ENCODE results near the gene NUP50. TPM values are rescaled to one million over a fixed set of nuclear protein-coding genes. Genes with fewer than 3 reads are reported as not detected.

NUP50 gene
- total RNA-seq, 2 donors from 2014 or later, result 14.3 to 20.8 TPM

- Histone ChIP-seq H3K27ac (no peak overlapping the region), H3K4me3 (no peak overlapping the region), H3K27me3 (no peaks in the 10 kb centered on the region), H3K9me3 (no peaks in the 10 kb centered on the region), H3K4me1 (peaks cover 0 to 4% of the 10 kb centered on the region in 2 donors), H3K36me3 (peaks cover 34% of the 10 kb centered on the region)
- no peak for TF ChIP-seq CTCF (IDR thresholded peaks at IDR 0.05)
- DNase-seq (ENCODE audit: low spot score), result no peak
Observed at GRCh38 chr22:45196926-45197605, 33.3 kb downstream of the NUP50 start.

DNA sequence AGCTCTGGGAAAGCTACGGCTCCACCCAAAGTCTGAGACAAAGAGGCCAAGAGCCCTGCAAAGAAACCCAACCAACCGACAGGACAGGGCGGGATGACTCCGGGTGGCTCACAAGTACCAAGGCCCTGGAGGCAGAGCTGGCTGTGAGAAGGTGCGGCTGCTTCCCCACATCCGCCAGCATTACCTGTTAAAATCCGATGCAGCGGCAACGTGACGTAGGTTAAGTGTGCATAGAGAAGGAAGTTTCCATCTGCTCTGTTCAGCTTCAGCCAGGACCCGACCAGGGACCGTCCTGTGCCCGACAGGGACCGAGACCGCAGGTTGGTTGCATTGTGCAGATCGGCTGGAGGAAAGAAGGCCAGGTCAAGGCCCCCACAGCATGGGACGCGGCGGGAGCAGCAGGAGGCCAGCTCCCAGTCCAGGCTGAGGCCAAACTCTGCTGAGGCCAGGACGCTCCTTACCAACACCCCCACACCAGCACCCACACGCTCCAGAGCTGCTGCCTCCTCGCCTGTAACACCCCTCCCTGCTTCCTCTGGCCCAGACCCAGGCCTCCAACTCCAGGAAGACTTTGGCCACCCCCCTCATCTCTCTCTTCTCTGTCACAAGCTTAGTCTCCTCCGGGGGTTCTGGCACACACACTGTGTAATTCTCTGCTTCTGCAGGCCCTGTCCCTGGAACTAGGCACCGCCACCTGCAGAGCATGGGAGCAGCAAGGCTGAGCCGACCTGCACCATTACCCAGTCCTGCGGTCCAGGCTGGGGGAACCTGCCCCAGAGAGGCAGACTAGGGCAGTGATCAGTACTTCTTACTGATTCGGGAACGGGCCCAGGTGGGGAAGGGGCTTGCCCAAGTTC lies 34.1 kb downstream of the NUP50 start:
- no peaks in the 10 kb centered on the region for H3K27me3 ChIP-seq
- TF ChIP-seq CTCF (IDR thresholded peaks at IDR 0.05), result no peak
- no peak overlapping the region for H3K27ac ChIP-seq
- H3K4me1 ChIP-seq, result peaks cover 0 to under 1% of the 10 kb centered on the region in 2 donors
- DNase-seq (ENCODE audit: low spot score), result no peak
- H3K9me3 ChIP-seq, result no peaks in the 10 kb centered on the region
- no peak overlapping the region for H3K4me3 ChIP-seq
- peaks cover 38% of the 10 kb centered on the region for H3K36me3 ChIP-seq

GRCh38 chr22:45198463-45198795 lies 34.7 kb downstream of the NUP50 start:
- Histone ChIP-seq H3K4me3 (no peak overlapping the region), H3K36me3 (peaks cover 44% of the 10 kb centered on the region)
- TF ChIP-seq CTCF (IDR thresholded peaks at IDR 0.05), result no peak

GRCh38 chr22:45199723-45200122 lies 36.0 kb downstream of the NUP50 start:
- TF ChIP-seq CTCF (IDR thresholded peaks at IDR 0.05), result no peak

More at GRCh38 chr22:45198463-45198795, 34.7 kb downstream of the NUP50 start:
- no peak for DNase-seq (ENCODE audit: low spot score)
- no peaks in the 10 kb centered on the region for H3K9me3 ChIP-seq
- H3K4me1 ChIP-seq, result no peaks in the 10 kb centered on the region
- H3K27ac ChIP-seq, result no peak overlapping the region
- H3K27me3 ChIP-seq, result no peaks in the 10 kb centered on the region

GRCh38 chr22:45200230-45200629 lies 36.5 kb downstream of the NUP50 start:
- H3K27ac ChIP-seq, result no peak overlapping the region
- H3K4me1 ChIP-seq, result no peaks in the 10 kb centered on the region
- H3K9me3 ChIP-seq, result no peaks in the 10 kb centered on the region
- DNase-seq (ENCODE audit: low spot score), result no peak
- no peaks in the 10 kb centered on the region for H3K27me3 ChIP-seq
- H3K36me3 ChIP-seq, result peaks cover 47% of the 10 kb centered on the region
- H3K4me3 ChIP-seq, result no peak overlapping the region
- TF ChIP-seq CTCF (IDR thresholded peaks at IDR 0.05), result no peak

More at GRCh38 chr22:45199723-45200122, 36.0 kb downstream of the NUP50 start:
- no peak for DNase-seq (ENCODE audit: low spot score)
- no peak overlapping the region for H3K4me3 ChIP-seq
- peaks cover 47% of the 10 kb centered on the region for H3K36me3 ChIP-seq
- no peaks in the 10 kb centered on the region for H3K27me3 ChIP-seq
- H3K27ac ChIP-seq, result no peak overlapping the region
- H3K9me3 ChIP-seq, result no peaks in the 10 kb centered on the region
- H3K4me1 ChIP-seq, result no peaks in the 10 kb centered on the region

Data from right atrium auricular region (tissue), 2 donors.